Glutamatergic neuron (in vitro differentiated cells): Measurements from ENCODE around the gene POLRMT. TPM values are rescaled to one million over a fixed set of nuclear protein-coding genes. Genes with fewer than 3 reads are reported as not detected.

ENCODE experiments used
- DNase-seq: peaks from one replicate; pipeline ENCODE4 v3.0.0; 2022
- H3K27ac Mint-ChIP-seq: one replicate; pipeline ENCODE4 v1.8.0; 2020; ENCODE audit warnings: mild to moderate bottlenecking, mixed read lengths, inconsistent platforms; ENCODE audit not compliant: unreplicated experiment
- H3K27me3 Mint-ChIP-seq: one replicate; pipeline ENCODE4 v1.8.0; 2020; ENCODE audit warnings: mild to moderate bottlenecking, moderate library complexity, mixed read lengths, inconsistent platforms; ENCODE audit not compliant: unreplicated experiment
- H3K36me3 Mint-ChIP-seq: one replicate; pipeline ENCODE4 v1.8.0; 2020; ENCODE audit warnings: mild to moderate bottlenecking, mixed read lengths, inconsistent platforms; ENCODE audit not compliant: unreplicated experiment
- H3K4me1 Mint-ChIP-seq: one replicate; pipeline ENCODE4 v1.8.0; 2020; ENCODE audit warnings: mild to moderate bottlenecking, low read depth, mixed read lengths, inconsistent platforms; ENCODE audit not compliant: unreplicated experiment
- H3K4me3 Mint-ChIP-seq: one replicate; pipeline ENCODE4 v1.8.0; 2020; ENCODE audit warnings: mild to moderate bottlenecking, mixed read lengths, inconsistent platforms; ENCODE audit not compliant: unreplicated experiment
- H3K9me3 Mint-ChIP-seq: one replicate; pipeline ENCODE4 v1.8.0; 2020; ENCODE audit warnings: mild to moderate bottlenecking, moderate library complexity, mixed read lengths, inconsistent platforms; ENCODE audit not compliant: unreplicated experiment
- CTCF ChIP-seq: fragments of 200-600 bp; sonication (generic); IDR thresholded peaks from one replicate; pipeline ENCODE4 v1.5.0; 2021; ENCODE audit not compliant: partially characterized antibody, unreplicated experiment
- total RNA-seq: library from RNA; stranded (reverse); fragmentation: NEBNext Ultra II Directional; extraction: Animal tissue kit (Norgen Biotek cat#: 25700); gene quantifications from one replicate; pipeline ENCODE4 v1.2.1, GENCODE V29; 2021; ENCODE audit not compliant: unreplicated experiment

Gene POLRMT
- total RNA-seq, 1 donor from 2014 or later = 79.9 TPM

GRCh38 chr19:597406-598315 lies 35.7 kb downstream of the POLRMT start:
- H3K27me3 Mint-ChIP-seq = peaks cover 4% of the 10 kb centered on the region
- H3K4me3 Mint-ChIP-seq = no peak overlapping the region
- H3K9me3 Mint-ChIP-seq = peaks cover 11% of the 10 kb centered on the region
- no peak for TF ChIP-seq CTCF
- H3K4me1 Mint-ChIP-seq = no peaks in the 10 kb centered on the region
- no peak overlapping the region for H3K27ac Mint-ChIP-seq
- DNase-seq = no peak
- H3K36me3 Mint-ChIP-seq = peaks cover 9% of the 10 kb centered on the region

GRCh38 chr19:596263-596655 lies 37.1 kb downstream of the POLRMT start:
- H3K4me3 Mint-ChIP-seq = no peak overlapping the region
- no peak for DNase-seq
- H3K9me3 Mint-ChIP-seq = peaks cover 5% of the 10 kb centered on the region
- peaks cover under 1% of the 10 kb centered on the region for H3K36me3 Mint-ChIP-seq
- H3K4me1 Mint-ChIP-seq = peaks cover 3% of the 10 kb centered on the region
- no peak for TF ChIP-seq CTCF
- H3K27me3 Mint-ChIP-seq = peaks cover 3% of the 10 kb centered on the region
- no peak overlapping the region for H3K27ac Mint-ChIP-seq

GRCh38 chr19:595326-596262 lies 37.7 kb downstream of the POLRMT start:
- Mint-ChIP-seq H3K4me1 (peaks cover 3% of the 10 kb centered on the region), H3K36me3 (no peaks in the 10 kb centered on the region), H3K4me3 (no peak overlapping the region), H3K27me3 (peaks cover 5% of the 10 kb centered on the region), H3K27ac (no peak overlapping the region), H3K9me3 (peaks cover 5% of the 10 kb centered on the region)
- no peak for DNase-seq
- TF ChIP-seq CTCF = no peak

GRCh38 chr19:594265-594870 lies 39.0 kb downstream of the POLRMT start:
- H3K9me3 Mint-ChIP-seq = peaks cover 5% of the 10 kb centered on the region
- peaks cover 3% of the 10 kb centered on the region for H3K4me1 Mint-ChIP-seq
- H3K36me3 Mint-ChIP-seq = no peaks in the 10 kb centered on the region
- TF ChIP-seq CTCF = no peak
- DNase-seq = no peak
- no peak overlapping the region for H3K4me3 Mint-ChIP-seq
- H3K27ac Mint-ChIP-seq = no peak overlapping the region
- peaks cover 5% of the 10 kb centered on the region for H3K27me3 Mint-ChIP-seq
